Stomach (tissue), 19 donors: ENCODE measurements around the gene PALS1. TPM values are rescaled to one million over a fixed set of nuclear protein-coding genes. Genes with fewer than 3 reads are reported as not detected.
A peak's percentile ranks its signal among the peaks of the same experiment; 100 is the strongest.

Experiments used
- DNase-seq, 2 donors: peaks; one replicate each; pipeline versions ENCODE4 v3.0.0 to v3.0.0-alpha.2; 2013 to 2019
- H3K27ac ChIP-seq, 5 donors: fragments of 200-600 bp in 4 of 5; sonication (generic) in 4 of 5; one replicate each; pipeline ENCODE4 v1.5.1; 2013 to 2019; ENCODE audit warnings: mild to moderate bottlenecking in 1 of 5, moderate library complexity in 1 of 5
- H3K27me3 ChIP-seq, 3 donors: fragments of 200-600 bp; sonication (generic); one replicate each; pipeline ENCODE4 v1.5.1; 2017 to 2019; ENCODE audit warnings: mixed run types in 1 of 3
- H3K36me3 ChIP-seq, 4 donors: fragments of 200-600 bp; sonication (generic); 1 replicate in 3 of 4; 2 replicates in 1 of 4; pipeline ENCODE4 v1.5.1; 2016 to 2019
- H3K4me1 ChIP-seq, 4 donors: fragments of 200-600 bp; sonication (generic); one replicate each; pipeline ENCODE4 v1.5.1; 2016 to 2019
- H3K4me3 ChIP-seq, 4 donors: fragments of 200-600 bp; sonication (generic) in 3 of 4; one replicate each; pipeline ENCODE4 v1.5.1; 2016 to 2019; ENCODE audit warnings: mild to moderate bottlenecking in 1 of 4
- H3K9me3 ChIP-seq, 4 donors: fragments of 200-600 bp; sonication (generic); one replicate each; pipeline ENCODE4 v1.5.1; 2016 to 2019
- EP300 ChIP-seq: sonication (generic); formaldehyde crosslinking; IDR thresholded peaks from one replicate; pipeline ENCODE4 v1.6.1; 2017; ENCODE audit warnings: antibody characterized with exemption
- POLR2A ChIP-seq, 4 donors: fragments of 450-650 bp; IDR thresholded peaks; one replicate each; pipeline ENCODE4 v1.6.1; 2016; ENCODE audit warnings: antibody characterized with exemption in 4 of 4, control low read depth in 2 of 4, mild to moderate bottlenecking in 1 of 4, moderate library complexity in 1 of 4
- POLR2AphosphoS5 ChIP-seq, 3 donors: sonication (generic); formaldehyde crosslinking; IDR thresholded peaks; one replicate each; pipeline ENCODE4 v1.6.1; 2016; ENCODE audit warnings: antibody characterized with exemption in 3 of 3
- WGBS, 5 donors: extraction: QIAGEN DNeasy Blood & Tissue Kit in 3 of 5; methylation state at CpG; one replicate each; pipeline versions ENCODE4 v1.1.5 to v1.1.7; 2013 to 2018; 5-methylcytosine and 5-hydroxymethylcytosine counted together
- intact Hi-C: fragments of 100-400 bp; cut with DNase I; formaldehyde crosslinking; loops from one replicate; pipeline ENCODE4 v1.15.1; 2023; ENCODE audit warnings: low total_unique reads
- long read RNA-seq, 10 donors: transcript quantifications; one replicate each; lab custom pipeline, GENCODE V29; 2026
- polyA plus RNA-seq, 3 donors: library from polyadenylated mRNA; stranded (reverse); fragments of 200-250 nt; gene quantifications; one replicate each; pipeline ENCODE4 v1.2.3, GENCODE V29; 2013
- total RNA-seq, 5 donors: library from RNA; depleted of rRNA; stranded (reverse); fragments of >200 nt; gene quantifications; one replicate each; pipeline versions ENCODE4 v1.1.0 to v1.2.3, GENCODE V29; 2014 to 2016
- TF ChIP-seq, protein P1 (sequence below), 7 experiments: fragments of 450-650 bp in 4 of 7; fragments of 200-600 bp in 3 of 7; sonication (generic) in 3 of 7; IDR thresholded peaks; one replicate each; pipeline ENCODE4 v1.5.1; 2016 to 2019; ENCODE audit warnings: antibody characterized with exemption in 7 of 7, control low read depth in 2 of 7, mild to moderate bottlenecking in 1 of 7
- donor health status: healthy with polysubstance abuse.
- donor health status: Bipolar disorder and iron deficiency.
- donor health status: healthy.

PALS1 gene
- total RNA-seq (10 to 100 TPM in 4 of 5 donors, 1 to 10 TPM in 1; 8.2 to 44.2 (median 26.8) TPM), polyA plus RNA-seq (1 to 10 TPM; 5.2 to 8.7 (median 8.0) TPM)
- long read RNA-seq, donor 1, partial matches to known transcripts = 0 of 1 reads
- long read RNA-seq, donor 1, other reads (novel, unspliced or antisense) = 0 of 1 reads
- long read RNA-seq, donor 2, full-length matches to known transcripts = 1 of 1 reads
- long read RNA-seq, donor 2, partial matches to known transcripts = 0 of 1 reads
- long read RNA-seq, donor 2, other reads (novel, unspliced or antisense) = 0 of 1 reads
- long read RNA-seq, donor 3, full-length matches to known transcripts = 1 of 1 reads
- long read RNA-seq, donor 3, partial matches to known transcripts = 0 of 1 reads
- long read RNA-seq, donor 3, other reads (novel, unspliced or antisense) = 0 of 1 reads
- long read RNA-seq, donor 4 = 0 reads
- long read RNA-seq, donor 5, full-length matches to known transcripts = 2 of 2 reads
- long read RNA-seq, donor 5, partial matches to known transcripts = 0 of 2 reads
- long read RNA-seq, donor 5, other reads (novel, unspliced or antisense) = 0 of 2 reads
- long read RNA-seq, donor 6, full-length matches to known transcripts = 3 of 111 reads
- long read RNA-seq, donor 6, partial matches to known transcripts = 108 of 111 reads
- long read RNA-seq, donor 6, other reads (novel, unspliced or antisense) = 0 of 111 reads
- long read RNA-seq, donor 7 = 0 reads
- long read RNA-seq, donor 8, partial matches to known transcripts = 14 of 45 reads
- long read RNA-seq, donor 8, other reads (novel, unspliced or antisense) = 31 of 45 reads
- long read RNA-seq, donor 9, partial matches to known transcripts = 0 of 1 reads
- long read RNA-seq, donor 9, other reads (novel, unspliced or antisense) = 0 of 1 reads
- long read RNA-seq, donor 10, full-length matches to known transcripts = 2 of 2 reads
- long read RNA-seq, donor 10, partial matches to known transcripts = 0 of 2 reads
- long read RNA-seq, donor 10, other reads (novel, unspliced or antisense) = 0 of 2 reads

DNA sequence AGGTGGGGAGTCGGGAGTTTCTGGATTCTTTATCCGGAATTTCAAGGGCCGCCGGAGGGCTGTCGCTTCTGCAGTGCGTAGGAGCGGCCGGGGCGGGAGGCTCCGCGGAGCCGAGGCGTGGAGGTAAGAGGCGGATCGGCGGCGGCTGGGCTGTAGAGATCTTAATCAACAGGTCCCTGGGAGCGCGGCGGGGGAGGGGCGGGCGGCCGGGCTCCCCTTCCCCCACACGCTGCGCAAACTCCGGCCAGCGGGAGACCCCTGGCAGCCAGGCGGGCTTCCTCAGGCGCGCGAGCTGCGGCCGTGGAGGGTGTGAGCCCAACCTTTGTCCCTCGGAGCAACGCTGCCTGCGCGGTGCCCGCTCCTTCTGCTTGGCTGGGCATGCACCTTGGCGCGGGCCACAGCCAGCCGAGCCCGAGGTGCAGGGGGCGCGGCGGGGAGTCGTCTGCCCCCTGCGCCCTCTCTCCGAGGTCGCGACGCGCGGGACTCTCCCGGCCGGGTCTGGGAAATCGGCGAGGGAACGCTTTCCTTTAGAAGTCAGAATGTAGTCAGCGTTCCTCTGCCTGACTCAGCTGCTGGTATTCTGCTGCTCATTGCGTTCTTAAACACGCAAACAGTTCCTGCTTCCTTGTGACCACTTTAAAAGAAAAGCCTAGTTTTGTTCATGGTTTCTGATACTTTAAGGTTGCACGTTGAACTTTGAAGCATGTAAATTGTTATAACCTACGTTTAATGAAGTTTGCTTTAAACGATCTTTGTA, at the start of gene PALS1:
PALS1 (plus strand) TSS at position 25 of the 757 bp plus-strand sequence. CDS start 37,736 bp downstream, outside the sequence.
- intact Hi-C loops = no loop called here
- no peak for DNase-seq
- WGBS, 5 donors = 0 to 1% (median 0%) methylated on average over 11 to 64 of the region's 64 CpGs
- TF ChIP-seq, protein P1, sequence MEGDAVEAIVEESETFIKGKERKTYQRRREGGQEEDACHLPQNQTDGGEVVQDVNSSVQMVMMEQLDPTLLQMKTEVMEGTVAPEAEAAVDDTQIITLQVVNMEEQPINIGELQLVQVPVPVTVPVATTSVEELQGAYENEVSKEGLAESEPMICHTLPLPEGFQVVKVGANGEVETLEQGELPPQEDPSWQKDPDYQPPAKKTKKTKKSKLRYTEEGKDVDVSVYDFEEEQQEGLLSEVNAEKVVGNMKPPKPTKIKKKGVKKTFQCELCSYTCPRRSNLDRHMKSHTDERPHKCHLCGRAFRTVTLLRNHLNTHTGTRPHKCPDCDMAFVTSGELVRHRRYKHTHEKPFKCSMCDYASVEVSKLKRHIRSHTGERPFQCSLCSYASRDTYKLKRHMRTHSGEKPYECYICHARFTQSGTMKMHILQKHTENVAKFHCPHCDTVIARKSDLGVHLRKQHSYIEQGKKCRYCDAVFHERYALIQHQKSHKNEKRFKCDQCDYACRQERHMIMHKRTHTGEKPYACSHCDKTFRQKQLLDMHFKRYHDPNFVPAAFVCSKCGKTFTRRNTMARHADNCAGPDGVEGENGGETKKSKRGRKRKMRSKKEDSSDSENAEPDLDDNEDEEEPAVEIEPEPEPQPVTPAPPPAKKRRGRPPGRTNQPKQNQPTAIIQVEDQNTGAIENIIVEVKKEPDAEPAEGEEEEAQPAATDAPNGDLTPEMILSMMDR (IDR thresholded peaks at IDR 0.05) = no peak
- TF ChIP-seq POLR2A (IDR thresholded peaks at IDR 0.05) = no peak
- TF ChIP-seq POLR2AphosphoS5 (IDR thresholded peaks at IDR 0.05) = peak; percentile 26 to 83 (median 77)
- no peak for TF ChIP-seq EP300
- no peaks in the 10 kb centered on the region for H3K9me3 ChIP-seq
- H3K4me3 ChIP-seq = peak within 1 kb of the TSS; percentile 68 to 97 (median 77)
- no peaks in the 10 kb centered on the region for H3K27me3 ChIP-seq
- H3K4me1 ChIP-seq = peaks cover 8 to 50% (median 32%) of the 10 kb centered on the region in 4 donors
- peak within 1 kb of the TSS; percentile 94 to 99 (median 99) for H3K27ac ChIP-seq
- H3K36me3 ChIP-seq = no peaks in the 10 kb centered on the region

DNA sequence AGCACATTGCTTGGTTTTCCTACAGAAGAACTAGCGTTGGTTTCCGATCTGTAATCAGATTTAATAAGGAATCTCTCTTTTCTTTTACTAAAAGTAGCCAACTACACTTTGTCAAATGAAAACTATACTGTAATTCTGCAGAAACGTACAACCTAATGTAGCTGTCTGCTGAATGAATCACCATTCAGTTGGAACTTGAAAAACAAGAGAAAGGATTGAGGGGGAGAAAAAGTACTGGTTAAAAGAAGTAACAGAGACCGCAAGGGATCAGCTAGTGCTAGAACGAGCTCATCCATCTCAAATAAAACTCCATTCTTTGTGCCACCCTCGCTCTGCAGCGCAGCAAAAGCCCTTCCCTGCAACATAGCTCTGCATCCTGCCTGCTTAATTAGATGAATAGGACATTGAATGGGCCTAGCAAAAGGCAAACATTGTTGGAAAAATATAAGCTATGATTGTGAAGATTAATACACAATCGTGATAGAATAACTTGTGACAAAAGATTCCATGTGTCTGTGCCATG, 49.4 kb upstream of the PALS1 start:
- intact Hi-C loops = no loop called here

DNA sequence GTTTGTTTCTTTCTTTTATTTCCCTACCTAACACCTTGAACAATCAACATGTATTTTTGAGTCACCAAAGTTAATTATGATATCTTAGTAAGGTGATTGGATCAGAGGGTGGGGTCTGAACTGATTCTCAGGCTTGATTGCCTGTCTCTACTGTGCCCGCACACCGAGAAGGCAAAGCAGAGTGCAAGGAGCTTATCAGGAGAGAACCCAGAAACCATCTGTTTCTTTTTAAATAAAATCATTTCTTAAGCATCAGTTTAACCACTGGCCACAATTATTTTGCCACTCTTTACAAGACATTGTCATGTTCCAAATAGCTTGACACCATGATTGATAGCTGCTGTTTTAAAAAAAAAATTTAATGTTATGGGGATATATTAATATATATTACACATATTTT, 48.9 kb upstream of the PALS1 start:
- H3K4me3 ChIP-seq = no peak overlapping the region
- no peak for DNase-seq
- H3K27me3 ChIP-seq = no peaks in the 10 kb centered on the region
- 66 to 83% (median 68%) methylated on average over 2 of the region's 2 CpGs for WGBS, 5 donors
- TF ChIP-seq POLR2AphosphoS5 (IDR thresholded peaks at IDR 0.05) (no peak), POLR2A (IDR thresholded peaks at IDR 0.05) (no peak)
- TF ChIP-seq, protein P1 (IDR thresholded peaks at IDR 0.05) = no peak
- H3K9me3 ChIP-seq = no peaks in the 10 kb centered on the region
- intact Hi-C loops = no loop called here
- H3K36me3 ChIP-seq = no peaks in the 10 kb centered on the region
- no peak overlapping the region for H3K27ac ChIP-seq
- H3K4me1 ChIP-seq = peaks cover 0 to 4% (median 0%) of the 10 kb centered on the region in 4 donors

More for the DNA sequence above, 49.4 kb upstream of the PALS1 start:
- TF ChIP-seq POLR2AphosphoS5 (IDR thresholded peaks at IDR 0.05) (no peak), EP300 (no peak), POLR2A (IDR thresholded peaks at IDR 0.05) (no peak)
- TF ChIP-seq, protein P1 (IDR thresholded peaks at IDR 0.05) = no peak
- no peak overlapping the region for H3K4me3 ChIP-seq
- no peak for DNase-seq
- H3K27ac ChIP-seq = no peak overlapping the region
- H3K27me3 ChIP-seq = no peaks in the 10 kb centered on the region
- peaks cover 0 to 10% (median 3%) of the 10 kb centered on the region in 4 donors for H3K4me1 ChIP-seq
- H3K9me3 ChIP-seq = no peaks in the 10 kb centered on the region
- no peaks in the 10 kb centered on the region for H3K36me3 ChIP-seq
- WGBS, 5 donors = 71 to 80% (median 78%) methylated on average over 8 of the region's 8 CpGs
